Measurements from ENCODE around the gene KAT2B. TPM values are rescaled to one million over a fixed set of nuclear protein-coding genes. Genes with fewer than 3 reads are reported as not detected.

The KAT2B gene
- total and polyA plus RNA-seq, 2 of the 13 experiments (the other 11 are each of a cell fraction or from before 2014, with no cell fraction given): 0.97 to 1.7 TPM

GRCh38 chr3:20128358-20128757, 88.1 kb downstream of the KAT2B start (continued):
- TF ChIP-seq ZHX2 (IDR thresholded peaks at IDR 0.05; ENCODE audit: low read depth) (no peak), ZHX2 (CRISPR knock-in tag; IDR thresholded peaks at IDR 0.05; ENCODE audit: borderline replicate concordance) (no peak), TSC22D2 (CRISPR knock-in tag; IDR thresholded peaks at IDR 0.05; ENCODE audit: borderline replicate concordance) (no peak), KAT7 (CRISPR knock-in tag; IDR thresholded peaks at IDR 0.05; ENCODE audit: borderline replicate concordance) (no peak), ZNF691 (CRISPR knock-in tag; IDR thresholded peaks at IDR 0.05; ENCODE audit: borderline replicate concordance, low read depth) (no peak), SIX4 (CRISPR knock-in tag; IDR thresholded peaks at IDR 0.05) (no peak), SP140L (CRISPR knock-in tag; IDR thresholded peaks at IDR 0.05; ENCODE audit: borderline replicate concordance) (no peak), ZNF326 (CRISPR knock-in tag; IDR thresholded peaks at IDR 0.05; ENCODE audit: borderline replicate concordance) (no peak), NR2F1 (CRISPR knock-in tag; IDR thresholded peaks at IDR 0.05) (no peak), IRF9 (CRISPR knock-in tag; IDR thresholded peaks at IDR 0.05; ENCODE audit: borderline replicate concordance) (no peak)
